Caco-2 (cell line): ENCODE results near the gene CNGA1. TPM values are rescaled to one million over a fixed set of nuclear protein-coding genes. Genes with fewer than 3 reads are reported as not detected.

ENCODE experiments used
- Bru-seq: library from RNA; stranded (reverse); fragments of 400-500 nt; gene quantifications from one replicate; lab custom pipeline; 2021; lab: Mats Ljungman, UMichigan
- BruChase-seq, 2 experiments: library from RNA; stranded (reverse); fragments of 400-500 nt; gene quantifications; one replicate each; lab custom pipeline; 2021; lab: Mats Ljungman, UMichigan
- BruUV-seq: library from RNA; stranded (reverse); fragments of 400-500 nt; replicated peaks from 2 replicates; lab custom pipeline; 2021; lab: Mats Ljungman, UMichigan
- CTCF ChIA-PET: fragments of 300-600 bp; sonication (Branson Sonifier 250); formaldehyde crosslinking; loops from one replicate; lab custom pipeline; 2022; ENCODE audit warnings: antibody characterized with exemption; lab: Charles Lee
- POLR2A ChIA-PET: fragments of 300-600 bp; sonication (Branson Sonifier 250); formaldehyde crosslinking; loops from one replicate; lab custom pipeline; 2022; ENCODE audit warnings: antibody characterized with exemption; lab: Charles Lee
- DNase-seq, 2 experiments: peaks; one replicate each; pipeline versions ENCODE4 v3.0.0 to v3.0.0-alpha.2; 2020 to 2022
- H3K27me3 ChIP-seq: replicated peaks from 2 replicates; pipeline ENCODE4 v1.6.0; 2011; ENCODE audit warnings: low read length; ENCODE audit not compliant: control insufficient read depth, insufficient read depth
- H3K36me3 ChIP-seq: 2 replicates; pipeline ENCODE4 v1.5.1; 2011; ENCODE audit warnings: low read length; ENCODE audit not compliant: control insufficient read depth, insufficient read depth
- H3K4me1 ChIP-seq: fragments of 250-450 bp; sonication (Bioruptor Pico); 2 replicates; pipeline ENCODE4 v1.5.1; 2020; ENCODE audit warnings: mild to moderate bottlenecking
- H3K4me3 ChIP-seq: 2 replicates; pipeline ENCODE4 v1.5.1; 2011; ENCODE audit warnings: low read depth, mild to moderate bottlenecking, control low read depth, low read length
- H3K9me3 ChIP-seq: fragments of 250-450 bp; sonication (Bioruptor Pico); 2 replicates; pipeline ENCODE4 v1.5.1; 2020; ENCODE audit warnings: mild to moderate bottlenecking, moderate library complexity
- H3K27ac Mint-ChIP-seq: one replicate; pipeline ENCODE4 v1.8.0; 2022; ENCODE audit warnings: mixed read lengths; ENCODE audit not compliant: unreplicated experiment
- H3K27me3 Mint-ChIP-seq: one replicate; pipeline ENCODE4 v1.8.0; 2022; ENCODE audit warnings: mixed read lengths; ENCODE audit not compliant: insufficient read depth, unreplicated experiment
- H3K36me3 Mint-ChIP-seq: one replicate; pipeline ENCODE4 v1.8.0; 2022; ENCODE audit warnings: mild to moderate bottlenecking, mixed read lengths; ENCODE audit not compliant: insufficient read depth, unreplicated experiment
- H3K4me1 Mint-ChIP-seq: one replicate; pipeline ENCODE4 v1.8.0; 2022; ENCODE audit warnings: low read depth, mixed read lengths; ENCODE audit not compliant: unreplicated experiment
- H3K4me3 Mint-ChIP-seq: one replicate; pipeline ENCODE4 v1.8.0; 2022; ENCODE audit warnings: mild to moderate bottlenecking, moderate library complexity, mixed read lengths; ENCODE audit not compliant: unreplicated experiment
- H3K9me3 Mint-ChIP-seq: one replicate; pipeline ENCODE4 v1.8.0; 2022; ENCODE audit warnings: mixed read lengths; ENCODE audit not compliant: unreplicated experiment
- CTCF ChIP-seq, 2 experiments: fragments of 200-600 bp in 1 of 2; IDR thresholded peaks; 1 replicate in 1 of 2; 2 replicates in 1 of 2; pipeline versions ENCODE4 v1.5.1 to v1.8.0; 2011 to 2022; ENCODE audit warnings: antibody characterized with exemption in 1 of 2, control low read depth in 1 of 2, inconsistent platforms in 1 of 2, low read depth in 1 of 2, low read length in 1 of 2, mild to moderate bottlenecking in 1 of 2, moderate library complexity in 1 of 2; ENCODE audit not compliant: insufficient read depth in 1 of 2, severe bottlenecking in 1 of 2, unreplicated experiment in 1 of 2
- intact Hi-C: fragments of 100-400 bp; cut with micrococcal nuclease; formaldehyde crosslinking; loops from one replicate; pipeline ENCODE4 v1.10.0; 2022; ENCODE audit not compliant: unreplicated experiment
- long read RNA-seq: library from polyadenylated mRNA; stranded (forward); transcript quantifications from one replicate; pipeline ENCODE4 v2.0.0, GENCODE V29; 2022
- total RNA-seq: library from RNA; stranded (reverse); gene quantifications from 2 replicates; pipeline ENCODE4 v1.2.3, GENCODE V29; 2022

The CNGA1 gene
- total RNA-seq (1.5 and 1.8 TPM in 2 replicates), Bru-seq, nascent RNA (percentile 45 among the genes with signal in this experiment), BruChase-seq, experiment 1, labeled RNA remaining after a 2-hour chase (percentile 42 among the genes with signal in this experiment), BruChase-seq, experiment 2, labeled RNA remaining after a 6-hour chase (percentile 33 among the genes with signal in this experiment)
- long read RNA-seq, partial matches to known transcripts = 1 of 1 reads
- long read RNA-seq, other reads (novel, unspliced or antisense) = 0 of 1 reads

GRCh38 chr4:48016141-48017107, at the start of gene CNGA1, which contains the start of gene NIPAL1:
Gene CNGA1 (minus strand): TSS chr4:48016681. CDS start chr4:47952689, 63,992 bp downstream.
Gene NIPAL1 (plus strand): TSS chr4:48016772. CDS start chr4:48016840, 68 bp downstream.
- H3K4me1 Mint-ChIP-seq = peaks cover 18% of the 10 kb centered on the region
- peak within 1 kb of the TSS; percentile 89 for H3K27ac Mint-ChIP-seq
- Histone ChIP-seq H3K4me3 (peak within 1 kb of the TSS; percentile 94), H3K9me3 (no peaks in the 10 kb centered on the region), H3K4me1 (peaks cover 21% of the 10 kb centered on the region), H3K36me3 (no peaks in the 10 kb centered on the region), H3K27me3 (no peaks in the 10 kb centered on the region)
- ChIA-PET POLR2A (interaction anchor here (0.7 kb wide), 1 partner anchor 292 kb away, joined by 3 read pairs; no protein-coding TSS in a partner anchor), CTCF (no interaction called here)
- peak in 1 of 2 experiments; percentile 67 for TF ChIP-seq CTCF (IDR thresholded peaks at IDR 0.05; ENCODE audit: insufficient read depth in 1 of 2, low read depth in 1 of 2, low read length in 1 of 2, severe bottlenecking in 1 of 2, unreplicated experiment in 1 of 2)
- no TSS peak for BruUV-seq
- H3K27me3 Mint-ChIP-seq = no peaks in the 10 kb centered on the region
- peak; percentile 95 to 96 for DNase-seq
- intact Hi-C loops = loop anchor here (2.0 to 5.0 kb wide), 5 partner anchors 26 to 104 kb away; partner anchors contain the start of gene NFXL1
- H3K9me3 Mint-ChIP-seq = peaks cover 4% of the 10 kb centered on the region
- H3K4me3 Mint-ChIP-seq = peak within 1 kb of the TSS; percentile 93
- H3K36me3 Mint-ChIP-seq = peaks cover 30% of the 10 kb centered on the region

GRCh38 chr4:48065587-48066052, 49.1 kb upstream of the CNGA1 start:
- H3K36me3 ChIP-seq = no peaks in the 10 kb centered on the region
- ChIA-PET CTCF (no interaction called here), POLR2A (no interaction called here)
- Mint-ChIP-seq H3K27me3 (no peaks in the 10 kb centered on the region), H3K36me3 (peaks cover 5% of the 10 kb centered on the region), H3K9me3 (peaks cover 7% of the 10 kb centered on the region), H3K4me3 (no peak overlapping the region), H3K27ac (no peak overlapping the region), H3K4me1 (peaks cover 18% of the 10 kb centered on the region)
- peaks cover 3% of the 10 kb centered on the region; the same call in 1 of the 2 replicates for H3K9me3 ChIP-seq
- intact Hi-C loops = no loop called here
- BruUV-seq = no TSS peak
- peaks cover 10% of the 10 kb centered on the region; the same call in 1 of the 2 replicates for H3K4me1 ChIP-seq
- H3K4me3 ChIP-seq = no peak overlapping the region
- DNase-seq = no peak
- H3K27me3 ChIP-seq = no peaks in the 10 kb centered on the region
- no peak for TF ChIP-seq CTCF (IDR thresholded peaks at IDR 0.05; ENCODE audit: insufficient read depth in 1 of 2, low read depth in 1 of 2, low read length in 1 of 2, severe bottlenecking in 1 of 2, unreplicated experiment in 1 of 2)

GRCh38 chr4:48064349-48064748, 47.9 kb upstream of the CNGA1 start:
- H3K9me3 ChIP-seq = peaks cover 4% of the 10 kb centered on the region; the same call in 1 of the 2 replicates
- peaks cover 25% of the 10 kb centered on the region for H3K4me1 Mint-ChIP-seq
- TF ChIP-seq CTCF (IDR thresholded peaks at IDR 0.05; ENCODE audit: insufficient read depth in 1 of 2, low read depth in 1 of 2, low read length in 1 of 2, severe bottlenecking in 1 of 2, unreplicated experiment in 1 of 2) = no peak
- ChIA-PET POLR2A (no interaction called here), CTCF (no interaction called here)
- no TSS peak for BruUV-seq
- H3K4me3 ChIP-seq = no peak overlapping the region
- no peak overlapping the region for H3K27ac Mint-ChIP-seq
- H3K27me3 Mint-ChIP-seq = no peaks in the 10 kb centered on the region
- H3K9me3 Mint-ChIP-seq = peaks cover 20% of the 10 kb centered on the region
- H3K4me3 Mint-ChIP-seq = no peak overlapping the region
- peaks cover 9% of the 10 kb centered on the region for H3K36me3 Mint-ChIP-seq
- no peaks in the 10 kb centered on the region for H3K27me3 ChIP-seq
- DNase-seq = no peak
- intact Hi-C loops = no loop called here
- H3K4me1 ChIP-seq = peaks cover 6% of the 10 kb centered on the region
- H3K36me3 ChIP-seq = no peaks in the 10 kb centered on the region
